A673 (cell line): ENCODE data around the gene RBMS1. TPM values are rescaled to one million over a fixed set of nuclear protein-coding genes. Genes with fewer than 3 reads are reported as not detected.

Experiments
- BruUV-seq: library from RNA; stranded (reverse); fragments of 400-500 nt; replicated peaks from 2 replicates; lab custom pipeline; 2021; lab: Mats Ljungman, UMichigan
- CTCF ChIA-PET: fragments of 300-600 bp; sonication (Branson Sonifier 250); formaldehyde crosslinking; loops from one replicate; lab custom pipeline; 2022; ENCODE audit warnings: antibody characterized with exemption; lab: Charles Lee
- POLR2A ChIA-PET: fragments of 300-600 bp; sonication (Branson Sonifier 250); formaldehyde crosslinking; loops from one replicate; lab custom pipeline; 2022; ENCODE audit warnings: antibody characterized with exemption; ENCODE audit not compliant: low non-redundant PET; lab: Charles Lee
- DNase-seq: peaks from one replicate; pipeline ENCODE4 v3.0.0-alpha.2; 2015; ENCODE audit warnings: low spot score
- H3K27ac ChIP-seq: fragments of 200-600 bp; sonication (generic); 2 replicates; pipeline ENCODE4 v1.5.1; 2016; ENCODE audit warnings: mixed run types, low read depth, mild to moderate bottlenecking, mixed read lengths, antibody characterized with exemption, low read length; ENCODE audit not compliant: poor library complexity, severe bottlenecking
- H3K27me3 ChIP-seq: fragments of 200-600 bp; sonication (generic); replicated peaks from 2 replicates; pipeline ENCODE4 v1.6.1; 2017; ENCODE audit warnings: mixed run types, low read depth, mild to moderate bottlenecking, mixed read lengths, antibody characterized with exemption, low read length; ENCODE audit not compliant: insufficient read depth, poor library complexity
- H3K36me3 ChIP-seq: fragments of 200-600 bp; sonication (generic); 2 replicates; pipeline ENCODE4 v1.6.1; 2016; ENCODE audit warnings: mixed run types, mild to moderate bottlenecking, mixed read lengths, antibody characterized with exemption, low read length; ENCODE audit not compliant: insufficient read depth, poor library complexity, severe bottlenecking
- H3K4me1 ChIP-seq: fragments of 200-600 bp; sonication (generic); 2 replicates; pipeline ENCODE4 v1.6.1; 2017; ENCODE audit warnings: mixed run types, mild to moderate bottlenecking, mixed read lengths, antibody characterized with exemption, low read length; ENCODE audit not compliant: insufficient read depth, poor library complexity, severe bottlenecking
- H3K4me3 ChIP-seq: fragments of 200-600 bp; sonication (generic); 2 replicates; pipeline ENCODE4 v1.5.1; 2016; ENCODE audit warnings: low read depth, mixed run types, mild to moderate bottlenecking, mixed read lengths, low read length; ENCODE audit not compliant: poor library complexity, severe bottlenecking
- H3K9me3 ChIP-seq: fragments of 200-600 bp; sonication (generic); 2 replicates; pipeline ENCODE4 v1.6.1; 2016; ENCODE audit warnings: mixed run types, low read depth, mild to moderate bottlenecking, mixed read lengths, antibody characterized with exemption, low read length; ENCODE audit not compliant: poor library complexity, severe bottlenecking
- EZH2 ChIP-seq: fragments of 200-600 bp; sonication (generic); IDR thresholded peaks from 2 replicates; pipeline ENCODE4 v1.6.1; 2017; ENCODE audit warnings: borderline replicate concordance, low read depth, mild to moderate bottlenecking, mixed read lengths, antibody characterized with exemption, low read length; ENCODE audit not compliant: poor library complexity, severe bottlenecking
- intact Hi-C: fragments of 100-400 bp; cut with micrococcal nuclease; formaldehyde crosslinking; loops from one replicate; pipeline ENCODE4 v1.10.0; 2022; ENCODE audit not compliant: unreplicated experiment
- total RNA-seq: library from RNA; stranded (reverse); gene quantifications from 2 replicates; pipeline ENCODE4 v1.2.3, GENCODE V29; 2021
- TF ChIP-seq, protein P1 (sequence below): fragments of 300-800, 200-600 bp; sonication (generic); conservative IDR thresholded peaks from 2 replicates; pipeline ENCODE4 v1.5.1; 2017; ENCODE audit warnings: low read depth, mild to moderate bottlenecking, antibody characterized with exemption, low read length, moderate library complexity, mixed read lengths

RBMS1 gene
- total RNA-seq, 1 experiment from 2014 or later: 84.9 TPM

DNA sequence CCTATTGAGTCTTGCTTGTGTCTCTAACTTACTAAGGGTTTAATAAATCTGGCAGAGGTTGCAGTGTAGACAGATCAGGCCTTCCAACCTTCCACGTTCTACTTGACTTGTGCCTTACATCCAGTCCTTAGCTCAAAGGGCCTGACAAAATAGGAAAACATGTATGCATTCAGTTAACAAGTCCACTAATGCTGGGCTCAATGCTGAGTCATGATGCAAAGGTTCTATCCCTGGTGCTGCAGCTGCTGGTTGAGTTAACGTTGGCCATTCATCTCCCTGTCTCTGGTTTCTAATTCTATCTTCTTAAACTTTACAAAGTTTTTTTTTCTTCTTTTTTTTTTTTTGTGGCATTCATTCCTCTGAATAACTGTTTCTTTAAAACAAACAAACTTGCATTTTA lies 247.3 kb downstream of the RBMS1 start:
- H3K36me3 ChIP-seq: no peaks in the 10 kb centered on the region
- no peak for DNase-seq
- BruUV-seq: no TSS peak
- ChIA-PET CTCF (interaction anchor here (0.6 kb wide), 1 partner anchor 20 kb away, joined by 3 read pairs; no protein-coding TSS in a partner anchor), POLR2A (no interaction called here)
- no peaks in the 10 kb centered on the region for H3K4me1 ChIP-seq
- no peaks in the 10 kb centered on the region for H3K9me3 ChIP-seq
- no peak overlapping the region for H3K4me3 ChIP-seq
- no peaks in the 10 kb centered on the region for H3K27me3 ChIP-seq
- no peak overlapping the region for H3K27ac ChIP-seq
- TF ChIP-seq EZH2: no peak
- TF ChIP-seq, protein P1, sequence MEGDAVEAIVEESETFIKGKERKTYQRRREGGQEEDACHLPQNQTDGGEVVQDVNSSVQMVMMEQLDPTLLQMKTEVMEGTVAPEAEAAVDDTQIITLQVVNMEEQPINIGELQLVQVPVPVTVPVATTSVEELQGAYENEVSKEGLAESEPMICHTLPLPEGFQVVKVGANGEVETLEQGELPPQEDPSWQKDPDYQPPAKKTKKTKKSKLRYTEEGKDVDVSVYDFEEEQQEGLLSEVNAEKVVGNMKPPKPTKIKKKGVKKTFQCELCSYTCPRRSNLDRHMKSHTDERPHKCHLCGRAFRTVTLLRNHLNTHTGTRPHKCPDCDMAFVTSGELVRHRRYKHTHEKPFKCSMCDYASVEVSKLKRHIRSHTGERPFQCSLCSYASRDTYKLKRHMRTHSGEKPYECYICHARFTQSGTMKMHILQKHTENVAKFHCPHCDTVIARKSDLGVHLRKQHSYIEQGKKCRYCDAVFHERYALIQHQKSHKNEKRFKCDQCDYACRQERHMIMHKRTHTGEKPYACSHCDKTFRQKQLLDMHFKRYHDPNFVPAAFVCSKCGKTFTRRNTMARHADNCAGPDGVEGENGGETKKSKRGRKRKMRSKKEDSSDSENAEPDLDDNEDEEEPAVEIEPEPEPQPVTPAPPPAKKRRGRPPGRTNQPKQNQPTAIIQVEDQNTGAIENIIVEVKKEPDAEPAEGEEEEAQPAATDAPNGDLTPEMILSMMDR: no peak
- intact Hi-C loops: no loop called here

DNA sequence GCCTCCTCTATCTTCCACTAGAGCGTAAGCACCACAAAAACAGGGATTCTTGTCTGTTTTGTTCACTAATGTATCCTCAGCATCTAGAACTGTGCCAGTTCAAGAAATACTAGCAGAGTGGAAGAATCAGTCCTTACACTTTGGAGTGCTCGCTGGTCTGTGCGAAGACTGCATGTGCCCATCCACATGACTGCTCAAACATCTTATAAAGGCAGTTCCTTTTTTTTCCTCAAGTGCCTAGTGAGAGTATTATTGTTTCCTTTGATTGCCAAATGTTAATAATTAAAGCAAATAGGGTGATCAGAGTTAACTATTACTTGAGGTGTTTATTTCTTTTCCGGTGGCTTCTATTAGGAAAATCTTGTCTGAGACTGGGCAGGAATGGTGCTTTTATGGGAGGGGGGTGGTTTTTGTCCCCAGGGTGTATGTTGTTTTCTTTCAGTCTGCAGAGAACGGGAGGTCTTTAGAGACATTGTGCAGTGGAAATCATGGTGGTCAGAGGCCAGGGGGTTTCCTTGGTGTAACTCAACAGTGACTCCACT lies 247.9 kb downstream of the RBMS1 start:
- H3K9me3 ChIP-seq: no peaks in the 10 kb centered on the region
- H3K27ac ChIP-seq: no peak overlapping the region
- TF ChIP-seq EZH2: no peak
- TF ChIP-seq, protein P1: no peak
- H3K4me3 ChIP-seq: no peak overlapping the region
- ChIA-PET POLR2A (no interaction called here), CTCF (no interaction called here)
- no peaks in the 10 kb centered on the region for H3K4me1 ChIP-seq
- no peaks in the 10 kb centered on the region for H3K27me3 ChIP-seq
- no peak for DNase-seq
- no TSS peak for BruUV-seq
- no peaks in the 10 kb centered on the region for H3K36me3 ChIP-seq
- intact Hi-C loops: no loop called here

DNA sequence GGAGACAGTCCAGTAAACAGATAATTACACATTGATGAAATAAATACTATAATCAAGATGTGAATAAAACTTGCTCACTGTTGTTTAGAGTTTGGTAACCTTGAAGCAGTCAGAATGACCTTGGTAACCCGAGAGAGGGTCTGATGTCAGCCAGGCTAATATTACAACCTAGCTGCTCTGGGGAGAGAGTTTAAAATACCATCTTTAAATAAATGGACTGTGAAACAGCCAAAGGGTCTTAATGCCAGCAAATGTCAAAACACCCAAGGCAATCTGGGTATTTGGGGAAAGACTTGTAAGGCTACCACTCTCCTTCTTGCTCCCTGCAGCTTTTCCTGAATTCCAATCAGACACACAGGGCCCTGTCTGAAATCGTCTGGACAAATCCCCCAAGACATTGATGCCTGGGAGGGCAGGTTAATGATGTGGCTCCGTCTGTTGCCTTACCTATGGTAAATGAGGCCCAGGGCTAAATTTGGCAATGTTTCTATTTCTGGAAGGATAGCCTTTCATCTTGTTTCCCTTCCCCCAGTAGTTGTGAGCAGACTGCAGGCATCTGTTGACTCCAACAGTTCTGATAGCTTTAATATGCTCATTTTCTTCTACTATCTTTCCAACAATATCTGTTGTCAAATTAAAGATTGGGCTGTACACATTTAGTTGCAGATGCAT lies 250.6 kb downstream of the RBMS1 start:
- Histone ChIP-seq H3K27me3 (no peaks in the 10 kb centered on the region), H3K36me3 (no peaks in the 10 kb centered on the region), H3K9me3 (no peaks in the 10 kb centered on the region), H3K4me3 (no peak overlapping the region), H3K27ac (no peak overlapping the region), H3K4me1 (no peaks in the 10 kb centered on the region)
- POLR2A ChIA-PET: no interaction called here
- CTCF ChIA-PET: no interaction called here
- TF ChIP-seq, protein P1: no peak
- TF ChIP-seq EZH2: no peak
- no TSS peak for BruUV-seq
- intact Hi-C loops: no loop called here
- DNase-seq: no peak
